Panc1 (cell line): Measurements from ENCODE around the gene AURKB.

ENCODE experiments used
- POLR2AphosphoS5 ChIP-seq: IDR thresholded peaks from 2 replicates; pipeline ENCODE4 v1.6.1; 2012; ENCODE audit warnings: mild to moderate bottlenecking, low read depth, low read length, moderate library complexity
- SIN3A ChIP-seq: IDR thresholded peaks from 2 replicates; pipeline ENCODE4 v1.6.1; 2012; ENCODE audit warnings: low read depth, mild to moderate bottlenecking, low read length, moderate library complexity, borderline replicate concordance; ENCODE audit not compliant: insufficient read depth
- TF ChIP-seq, protein P1 (sequence below): fragments of 450-650 bp; IDR thresholded peaks from 2 replicates; pipeline ENCODE4 v1.5.1; 2017; ENCODE audit warnings: mild to moderate bottlenecking
- TF ChIP-seq, protein P2 (sequence below), 2 experiments: IDR thresholded peaks; 2 replicates each; pipeline ENCODE4 v1.6.1; 2011 to 2012; ENCODE audit warnings: low read depth in 2 of 2, control low read depth in 1 of 2, low read length in 1 of 2, mild to moderate bottlenecking in 1 of 2, moderate library complexity in 1 of 2; ENCODE audit not compliant: insufficient read depth in 1 of 2

DNA sequence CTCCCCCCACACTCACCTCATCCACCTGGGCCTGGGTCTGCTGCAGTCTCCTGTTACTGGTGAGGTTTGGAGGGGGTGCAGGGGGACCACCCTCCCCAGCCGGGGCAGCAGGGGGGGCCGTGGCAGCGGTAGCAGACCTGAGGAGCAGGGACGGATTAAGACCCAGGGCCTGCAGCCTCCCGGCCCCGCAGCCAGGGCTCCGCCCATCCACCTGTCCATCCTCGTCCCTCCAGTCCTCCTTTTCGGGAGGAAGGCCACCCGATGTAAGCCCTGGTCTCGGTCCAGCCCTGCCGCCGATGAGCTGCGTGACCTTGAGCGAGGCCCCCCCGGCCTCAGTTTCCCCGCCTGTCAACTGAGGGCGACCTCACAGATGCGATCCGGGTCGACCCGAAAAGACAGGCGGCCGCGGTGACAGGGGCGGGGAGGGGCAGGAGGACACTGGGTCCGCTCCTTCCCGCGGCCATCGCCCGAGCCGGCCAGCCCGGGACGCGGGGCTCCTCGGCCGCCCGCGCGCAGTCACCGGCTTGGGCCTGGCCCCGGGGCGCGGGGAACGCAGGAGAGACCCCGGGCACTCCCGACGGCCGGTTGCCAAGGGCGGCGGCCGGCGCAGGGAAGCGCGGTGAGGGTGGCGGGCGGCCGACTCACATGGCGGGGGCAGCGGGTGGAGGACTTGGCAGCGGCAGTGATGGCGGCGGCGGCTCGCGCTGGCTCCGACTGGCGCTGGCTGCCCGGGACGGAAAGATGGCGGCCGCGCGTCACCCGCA, 48.0 kb downstream of the AURKB start, which contains the start of gene VAMP2:
- TF ChIP-seq, protein P1, sequence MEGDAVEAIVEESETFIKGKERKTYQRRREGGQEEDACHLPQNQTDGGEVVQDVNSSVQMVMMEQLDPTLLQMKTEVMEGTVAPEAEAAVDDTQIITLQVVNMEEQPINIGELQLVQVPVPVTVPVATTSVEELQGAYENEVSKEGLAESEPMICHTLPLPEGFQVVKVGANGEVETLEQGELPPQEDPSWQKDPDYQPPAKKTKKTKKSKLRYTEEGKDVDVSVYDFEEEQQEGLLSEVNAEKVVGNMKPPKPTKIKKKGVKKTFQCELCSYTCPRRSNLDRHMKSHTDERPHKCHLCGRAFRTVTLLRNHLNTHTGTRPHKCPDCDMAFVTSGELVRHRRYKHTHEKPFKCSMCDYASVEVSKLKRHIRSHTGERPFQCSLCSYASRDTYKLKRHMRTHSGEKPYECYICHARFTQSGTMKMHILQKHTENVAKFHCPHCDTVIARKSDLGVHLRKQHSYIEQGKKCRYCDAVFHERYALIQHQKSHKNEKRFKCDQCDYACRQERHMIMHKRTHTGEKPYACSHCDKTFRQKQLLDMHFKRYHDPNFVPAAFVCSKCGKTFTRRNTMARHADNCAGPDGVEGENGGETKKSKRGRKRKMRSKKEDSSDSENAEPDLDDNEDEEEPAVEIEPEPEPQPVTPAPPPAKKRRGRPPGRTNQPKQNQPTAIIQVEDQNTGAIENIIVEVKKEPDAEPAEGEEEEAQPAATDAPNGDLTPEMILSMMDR, result no peak
- TF ChIP-seq, protein P2, sequence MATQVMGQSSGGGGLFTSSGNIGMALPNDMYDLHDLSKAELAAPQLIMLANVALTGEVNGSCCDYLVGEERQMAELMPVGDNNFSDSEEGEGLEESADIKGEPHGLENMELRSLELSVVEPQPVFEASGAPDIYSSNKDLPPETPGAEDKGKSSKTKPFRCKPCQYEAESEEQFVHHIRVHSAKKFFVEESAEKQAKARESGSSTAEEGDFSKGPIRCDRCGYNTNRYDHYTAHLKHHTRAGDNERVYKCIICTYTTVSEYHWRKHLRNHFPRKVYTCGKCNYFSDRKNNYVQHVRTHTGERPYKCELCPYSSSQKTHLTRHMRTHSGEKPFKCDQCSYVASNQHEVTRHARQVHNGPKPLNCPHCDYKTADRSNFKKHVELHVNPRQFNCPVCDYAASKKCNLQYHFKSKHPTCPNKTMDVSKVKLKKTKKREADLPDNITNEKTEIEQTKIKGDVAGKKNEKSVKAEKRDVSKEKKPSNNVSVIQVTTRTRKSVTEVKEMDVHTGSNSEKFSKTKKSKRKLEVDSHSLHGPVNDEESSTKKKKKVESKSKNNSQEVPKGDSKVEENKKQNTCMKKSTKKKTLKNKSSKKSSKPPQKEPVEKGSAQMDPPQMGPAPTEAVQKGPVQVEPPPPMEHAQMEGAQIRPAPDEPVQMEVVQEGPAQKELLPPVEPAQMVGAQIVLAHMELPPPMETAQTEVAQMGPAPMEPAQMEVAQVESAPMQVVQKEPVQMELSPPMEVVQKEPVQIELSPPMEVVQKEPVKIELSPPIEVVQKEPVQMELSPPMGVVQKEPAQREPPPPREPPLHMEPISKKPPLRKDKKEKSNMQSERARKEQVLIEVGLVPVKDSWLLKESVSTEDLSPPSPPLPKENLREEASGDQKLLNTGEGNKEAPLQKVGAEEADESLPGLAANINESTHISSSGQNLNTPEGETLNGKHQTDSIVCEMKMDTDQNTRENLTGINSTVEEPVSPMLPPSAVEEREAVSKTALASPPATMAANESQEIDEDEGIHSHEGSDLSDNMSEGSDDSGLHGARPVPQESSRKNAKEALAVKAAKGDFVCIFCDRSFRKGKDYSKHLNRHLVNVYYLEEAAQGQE (IDR thresholded peaks at IDR 0.05; ENCODE audit: insufficient read depth in 1 of 2, low read depth in 2 of 2, low read length in 1 of 2), result no peak
- 0 out of 2 replicates have a peak, but pooled peaks have one; percentile 29 for TF ChIP-seq POLR2AphosphoS5
- TF ChIP-seq SIN3A, result no peak
